IMR-90 (cell line): ENCODE data around the gene ZNF764. TPM values are rescaled to one million over a fixed set of nuclear protein-coding genes. Genes with fewer than 3 reads are reported as not detected.
A peak's percentile ranks its signal among the peaks of the same experiment; 100 is the strongest.

Experiments used
- ATAC-seq: fragments of 200-7000 bp; cut with Tn5 transposase; 2 replicates; pipeline ENCODE4 v1.9.1; 2020; ENCODE audit warnings: low read depth, mild to moderate bottlenecking, moderate library complexity
- BruUV-seq: library from RNA; stranded (reverse); fragments of 400-500 nt; replicated peaks from 2 replicates; lab custom pipeline; 2021; lab: Mats Ljungman, UMichigan
- CTCF ChIA-PET: fragments of 300-600 bp; formaldehyde crosslinking; extraction: SDS; loops from one replicate; lab custom pipeline; 2021; ENCODE audit warnings: antibody characterized with exemption; lab: Yijun Ruan, JAX
- POLR2A ChIA-PET: fragments of 300-600 bp; sonication (Branson Sonifier 250); formaldehyde crosslinking; loops from one replicate; lab custom pipeline; 2022; ENCODE audit warnings: antibody characterized with exemption; ENCODE audit not compliant: unreplicated experiment; lab: Charles Lee
- DNase-seq: peaks from one replicate; pipeline ENCODE4 v3.0.0; 2013
- H2AFZ ChIP-seq: replicated peaks from 2 replicates; pipeline ENCODE3; 2013; ENCODE audit warnings: low read length, mild to moderate bottlenecking; ENCODE audit not compliant: poor library complexity
- H2AK5ac ChIP-seq: 2 replicates; pipeline ENCODE4 v1.6.1; 2013; ENCODE audit warnings: low read depth, low read length, inconsistent platforms
- H2AK9ac ChIP-seq: replicated peaks from 2 replicates; pipeline ENCODE3; 2013; ENCODE audit warnings: mild to moderate bottlenecking, low read depth, low read length, moderate library complexity; ENCODE audit not compliant: poor library complexity
- H2BK120ac ChIP-seq: 2 replicates; pipeline ENCODE4 v1.6.1; 2013; ENCODE audit warnings: low read depth, low read length, inconsistent platforms
- H2BK15ac ChIP-seq: 3 replicates; pipeline ENCODE4 v1.6.1; 2013; ENCODE audit warnings: low read depth, low read length, inconsistent platforms
- H2BK20ac ChIP-seq: 2 replicates; pipeline ENCODE4 v1.6.1; 2013; ENCODE audit warnings: low read depth, mild to moderate bottlenecking, inconsistent platforms, low read length, moderate library complexity
- H2BK5ac ChIP-seq: 2 replicates; pipeline ENCODE4 v1.6.1; 2013; ENCODE audit warnings: mild to moderate bottlenecking, low read depth, low read length, inconsistent platforms; ENCODE audit not compliant: poor library complexity, severe bottlenecking
- H3K14ac ChIP-seq: replicated peaks from 2 replicates; pipeline ENCODE4 v1.6.1; 2013; ENCODE audit warnings: low read depth, low read length, inconsistent platforms
- H3K18ac ChIP-seq: 2 replicates; pipeline ENCODE4 v1.6.1; 2013; ENCODE audit warnings: low read depth, low read length, control low read depth
- H3K23ac ChIP-seq: 2 replicates; pipeline ENCODE4 v1.6.1; 2013; ENCODE audit warnings: low read depth, low read length, inconsistent platforms
- H3K27ac ChIP-seq: 2 replicates; pipeline ENCODE4 v1.5.1; 2013; ENCODE audit warnings: mild to moderate bottlenecking, control low read depth, low read length; ENCODE audit not compliant: insufficient read depth
- H3K27me3 ChIP-seq: 2 replicates; pipeline ENCODE4 v1.6.1; 2013; ENCODE audit warnings: low read length; ENCODE audit not compliant: control insufficient read depth, insufficient read depth
- H3K36me3 ChIP-seq: 2 replicates; pipeline ENCODE4 v1.6.1; 2013; ENCODE audit warnings: low read length, mixed read lengths; ENCODE audit not compliant: control insufficient read depth, insufficient read depth
- H3K4ac ChIP-seq: 2 replicates; pipeline ENCODE4 v1.6.1; 2013; ENCODE audit warnings: low read depth, low read length, inconsistent platforms
- H3K4me1 ChIP-seq: 2 replicates; pipeline ENCODE4 v1.6.1; 2013; ENCODE audit warnings: low read length, mixed read lengths; ENCODE audit not compliant: control insufficient read depth, insufficient read depth
- H3K4me2 ChIP-seq: 2 replicates; pipeline ENCODE4 v1.6.1; 2013; ENCODE audit warnings: low read depth, mild to moderate bottlenecking, control low read depth, low read length, moderate library complexity
- H3K4me3 ChIP-seq: 2 replicates; pipeline ENCODE4 v1.5.1; 2013; ENCODE audit warnings: low read depth, mild to moderate bottlenecking, control low read depth, low read length, moderate library complexity; ENCODE audit not compliant: insufficient read depth
- H3K56ac ChIP-seq: 2 replicates; pipeline ENCODE4 v1.6.1; 2013; ENCODE audit warnings: low read length, inconsistent platforms; ENCODE audit not compliant: insufficient read depth; ENCODE audit errors: extremely low read depth
- H3K79me1 ChIP-seq, 2 experiments: 2 replicates each; pipeline ENCODE4 v1.6.1; 2013; ENCODE audit warnings: low read length in 2 of 2, inconsistent platforms in 1 of 2, low read depth in 1 of 2
- H3K9ac ChIP-seq: 2 replicates; pipeline ENCODE4 v1.6.1; 2013; ENCODE audit warnings: low read depth, low read length, control low read depth
- H3K9me1 ChIP-seq: 2 replicates; pipeline ENCODE4 v1.6.1; 2013; ENCODE audit warnings: low read length, inconsistent platforms; ENCODE audit not compliant: insufficient read depth
- H3K9me3 ChIP-seq: 2 replicates; pipeline ENCODE4 v1.6.1; 2013; ENCODE audit warnings: low read length; ENCODE audit not compliant: control insufficient read depth, insufficient read depth
- H4K20me1 ChIP-seq: 2 replicates; pipeline ENCODE4 v1.6.1; 2013; ENCODE audit warnings: low read length, inconsistent platforms; ENCODE audit not compliant: insufficient read depth
- H4K5ac ChIP-seq: 2 replicates; pipeline ENCODE4 v1.6.1; 2013; ENCODE audit warnings: mild to moderate bottlenecking, low read depth, low read length, control low read depth
- H4K8ac ChIP-seq, 2 experiments: 2 replicates each; pipeline ENCODE4 v1.6.1; 2013; ENCODE audit warnings: low read depth in 2 of 2, low read length in 2 of 2, control low read depth in 1 of 2, inconsistent platforms in 1 of 2
- H4K91ac ChIP-seq: 2 replicates; pipeline ENCODE4 v1.6.1; 2013; ENCODE audit warnings: low read depth, low read length, inconsistent platforms; ENCODE audit not compliant: insufficient read depth
- FOS ChIP-seq: fragments of 150-350 bp; IDR thresholded peaks from 2 replicates; pipeline ENCODE4 v1.6.1; 2016; ENCODE audit warnings: low read depth, low read length
- MAFK ChIP-seq: IDR thresholded peaks from 2 replicates; pipeline ENCODE4 v1.6.1; 2012; ENCODE audit warnings: low read depth, low read length, improper control_type of control experiment
- MAZ ChIP-seq: IDR thresholded peaks from 2 replicates; pipeline ENCODE4 v1.6.1; 2012; ENCODE audit warnings: low read depth, mild to moderate bottlenecking, low read length, improper control_type of control experiment, moderate library complexity, borderline replicate concordance
- MXI1 ChIP-seq: IDR thresholded peaks from 2 replicates; pipeline ENCODE4 v1.6.1; 2012; ENCODE audit warnings: low read depth, mild to moderate bottlenecking, low read length, moderate library complexity, borderline replicate concordance
- NFE2L2 ChIP-seq: fragments of 150-350 bp; IDR thresholded peaks from 2 replicates; pipeline ENCODE4 v1.6.1; 2016; ENCODE audit warnings: low read depth, mild to moderate bottlenecking, low read length
- POLR2A ChIP-seq: IDR thresholded peaks from 2 replicates; pipeline ENCODE4 v1.6.1; 2012; ENCODE audit warnings: mild to moderate bottlenecking, low read depth, low read length
- RAD21 ChIP-seq: IDR thresholded peaks from 2 replicates; pipeline ENCODE4 v1.6.1; 2012; ENCODE audit warnings: low read length, improper control_type of control experiment
- RFX5 ChIP-seq: IDR thresholded peaks from 2 replicates; pipeline ENCODE4 v1.8.0; 2012; ENCODE audit warnings: low read depth, mild to moderate bottlenecking, low read length, moderate library complexity
- SMC3 ChIP-seq: fragments of 150-350 bp; IDR thresholded peaks from 2 replicates; pipeline ENCODE4 v1.6.1; 2016; ENCODE audit warnings: low read depth, mild to moderate bottlenecking, antibody characterized with exemption, low read length, moderate library complexity
- USF2 ChIP-seq: fragments of 150-350 bp; IDR thresholded peaks from 2 replicates; pipeline ENCODE4 v1.6.1; 2017; ENCODE audit warnings: mild to moderate bottlenecking, antibody characterized with exemption, low read length, low read depth
- WGBS, 2 experiments: methylation state at CpG; one replicate each; pipeline versions ENCODE4 v1.1.5 to v1.1.7; 2013; ENCODE audit warnings: missing lambda C conversion rate in 2 of 2; ENCODE audit not compliant: insufficient read length in 1 of 2; ENCODE audit errors: extremely low coverage in 2 of 2; 5-methylcytosine and 5-hydroxymethylcytosine counted together
- dilution Hi-C: fragments of 300-500 bp; cut with HindIII; formaldehyde crosslinking; loops from one replicate; pipeline ENCODE4 v1.14.3; 2018; ENCODE audit warnings: low sequenced_read_pairs; ENCODE audit not compliant: unreplicated experiment
- in situ Hi-C: fragments of 300-500 bp; cut with MboI; formaldehyde crosslinking; loops from 3 replicates; pipeline ENCODE4 v1.14.3; 2019; ENCODE audit warnings: low sequenced_read_pairs, inconsistent platforms, mixed read lengths
- intact Hi-C: fragments of 100-400 bp; cut with micrococcal nuclease; formaldehyde crosslinking; loops from 2 replicates; pipeline ENCODE4 v1.10.0; 2022
- polyA plus RNA-seq, 3 experiments: library from polyadenylated mRNA; depleted of rRNA; stranded (reverse); fragments of >200 nt; gene quantifications; 2 replicates each; pipeline ENCODE4 v1.2.3, GENCODE V29; 2012; ENCODE audit warnings: low replicate concordance in 1 of 3
- total RNA-seq: library from RNA; depleted of rRNA; stranded (reverse); fragments of >200 nt; gene quantifications from 2 replicates; pipeline ENCODE4 v1.2.3, GENCODE V29; 2012
- TF ChIP-seq, protein P1 (sequence below): fragments of 150-350 bp; IDR thresholded peaks from 2 replicates; pipeline ENCODE4 v1.6.1; 2016; ENCODE audit warnings: low read depth, mild to moderate bottlenecking, low read length, moderate library complexity, borderline replicate concordance
- TF ChIP-seq, protein P2 (sequence below): conservative IDR thresholded peaks from 2 replicates; pipeline ENCODE4 v1.5.1; 2012; ENCODE audit warnings: mild to moderate bottlenecking, low read depth, low read length, improper control_type of control experiment

ZNF764 gene
- total and polyA plus RNA-seq, 2 of the 4 experiments (the other 2 are of a cell fraction) = 2.2 to 4.6 TPM

DNA sequence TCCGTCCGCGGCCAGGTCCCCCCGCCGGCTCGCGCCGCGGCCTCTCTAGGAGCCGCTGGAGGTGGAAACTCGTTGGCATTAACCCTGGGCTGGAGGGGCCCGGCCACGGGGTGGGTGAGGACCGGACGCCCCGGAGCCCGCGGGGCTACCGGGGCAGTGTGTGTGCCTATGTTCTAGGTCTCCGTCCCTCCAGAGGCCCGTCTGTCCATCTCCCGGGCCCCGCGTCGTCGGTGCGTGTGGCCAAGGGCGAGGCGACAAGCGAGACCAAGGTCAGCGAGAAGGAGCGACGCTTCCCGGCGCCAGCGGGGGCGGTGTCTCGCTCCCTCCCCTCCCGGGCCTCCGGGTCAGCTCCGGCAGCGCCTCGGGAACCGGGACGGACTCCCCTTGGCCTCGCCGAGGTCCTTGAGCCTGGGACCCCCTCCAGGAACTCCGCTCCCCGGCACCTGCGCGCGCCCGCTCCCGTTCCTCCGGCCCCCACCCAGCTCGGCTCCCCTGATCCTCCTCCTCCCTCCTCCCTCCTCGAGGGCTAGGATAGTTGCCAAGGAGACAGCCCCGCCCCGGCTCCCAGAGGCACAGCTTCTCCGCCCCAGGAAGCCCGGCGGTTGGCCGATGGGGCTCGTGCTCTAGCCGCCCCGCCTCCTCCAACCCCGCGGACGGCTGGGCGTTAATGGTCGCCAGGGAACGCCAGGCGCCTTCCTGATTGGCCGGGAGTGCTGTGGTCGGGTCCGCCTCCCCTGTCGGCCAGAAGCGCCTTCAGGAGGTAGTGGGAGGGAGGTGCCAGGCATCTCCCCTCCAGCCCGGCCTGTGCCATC is 31.1 kb downstream of the ZNF764 start:
- WGBS, 2 experiments = 0% methylated on average over 17 of the region's 79 CpGs; no CpG with 5 or more reads in 1 of the 2 experiments
- no peaks in the 10 kb centered on the region for H3K9me3 ChIP-seq
- H3K56ac ChIP-seq = peak overlapping the region; percentile 73
- H2AK5ac ChIP-seq = peak overlapping the region; percentile 68
- DNase-seq (peak; percentile 96), ATAC-seq (peak; percentile 91)
- intact Hi-C loops (loop anchor here (1.0 to 2.0 kb wide), 4 partner anchors 44 to 132 kb away; partner anchors contain the start of genes FBRS, PRR14 and ZNF688), dilution Hi-C loops (no loop called here), in situ Hi-C loops (no loop called here)
- H4K5ac ChIP-seq = peak overlapping the region; percentile 86
- H3K4ac ChIP-seq = peak overlapping the region; percentile 85
- H3K27ac ChIP-seq = peak overlapping the region; percentile 97
- H3K4me3 ChIP-seq = peak overlapping the region; percentile 85
- peak overlapping the region; percentile 72; the same call in 1 of the 2 replicates for H3K18ac ChIP-seq
- peak overlapping the region; percentile 89 for H3K9ac ChIP-seq
- no peaks in the 10 kb centered on the region; the same call in 1 of the 2 replicates for H4K20me1 ChIP-seq
- peak overlapping the region; percentile 100 for H2AFZ ChIP-seq
- H3K36me3 ChIP-seq = peaks cover 14% of the 10 kb centered on the region; the same call in 1 of the 2 replicates
- peak overlapping the region; percentile 81 for H4K91ac ChIP-seq
- peak overlapping the region; percentile 79 for H3K14ac ChIP-seq
- peak overlapping the region; percentile 95 for H2BK5ac ChIP-seq
- ChIA-PET POLR2A (interaction anchor here (0.5 to 0.6 kb wide), 3 partner anchors 14 to 1082 kb away, joined by 3 to 7 read pairs (median 4); no protein-coding TSS in a partner anchor), CTCF (interaction anchor here (0.5 to 0.7 kb wide), 2 partner anchors 24 to 109 kb away, joined by 3 to 4 read pairs; no protein-coding TSS in a partner anchor)
- peaks cover 5 to 6% of the 10 kb centered on the region in 2 experiments; a peak in 3 of 4 replicates for H3K79me1 ChIP-seq
- H3K4me2 ChIP-seq = peak overlapping the region; percentile 91
- peaks cover 5% of the 10 kb centered on the region for H3K4me1 ChIP-seq
- H2BK120ac ChIP-seq = peak overlapping the region; percentile 77; the same call in 1 of the 2 replicates
- no peak overlapping the region for H2BK15ac ChIP-seq
- H4K8ac ChIP-seq = peak overlapping the region; percentile 74 to 97
- peak overlapping the region; percentile 97 for H2AK9ac ChIP-seq
- peak overlapping the region; percentile 84 for H3K23ac ChIP-seq
- no peak overlapping the region for H2BK20ac ChIP-seq
- peaks cover 5% of the 10 kb centered on the region for H3K9me1 ChIP-seq
- no TSS peak for BruUV-seq
- no peaks in the 10 kb centered on the region for H3K27me3 ChIP-seq
- peak; percentile 69 for TF ChIP-seq USF2
- no peak for TF ChIP-seq NFE2L2
- no peak for TF ChIP-seq MAFK
- TF ChIP-seq MXI1 = peak; percentile 83
- no peak for TF ChIP-seq FOS
- TF ChIP-seq, protein P1, sequence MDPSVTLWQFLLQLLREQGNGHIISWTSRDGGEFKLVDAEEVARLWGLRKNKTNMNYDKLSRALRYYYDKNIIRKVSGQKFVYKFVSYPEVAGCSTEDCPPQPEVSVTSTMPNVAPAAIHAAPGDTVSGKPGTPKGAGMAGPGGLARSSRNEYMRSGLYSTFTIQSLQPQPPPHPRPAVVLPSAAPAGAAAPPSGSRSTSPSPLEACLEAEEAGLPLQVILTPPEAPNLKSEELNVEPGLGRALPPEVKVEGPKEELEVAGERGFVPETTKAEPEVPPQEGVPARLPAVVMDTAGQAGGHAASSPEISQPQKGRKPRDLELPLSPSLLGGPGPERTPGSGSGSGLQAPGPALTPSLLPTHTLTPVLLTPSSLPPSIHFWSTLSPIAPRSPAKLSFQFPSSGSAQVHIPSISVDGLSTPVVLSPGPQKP = no peak
- 0 out of 2 replicates have a peak, but pooled peaks have one; percentile 22 for TF ChIP-seq RAD21
- TF ChIP-seq, protein P2, sequence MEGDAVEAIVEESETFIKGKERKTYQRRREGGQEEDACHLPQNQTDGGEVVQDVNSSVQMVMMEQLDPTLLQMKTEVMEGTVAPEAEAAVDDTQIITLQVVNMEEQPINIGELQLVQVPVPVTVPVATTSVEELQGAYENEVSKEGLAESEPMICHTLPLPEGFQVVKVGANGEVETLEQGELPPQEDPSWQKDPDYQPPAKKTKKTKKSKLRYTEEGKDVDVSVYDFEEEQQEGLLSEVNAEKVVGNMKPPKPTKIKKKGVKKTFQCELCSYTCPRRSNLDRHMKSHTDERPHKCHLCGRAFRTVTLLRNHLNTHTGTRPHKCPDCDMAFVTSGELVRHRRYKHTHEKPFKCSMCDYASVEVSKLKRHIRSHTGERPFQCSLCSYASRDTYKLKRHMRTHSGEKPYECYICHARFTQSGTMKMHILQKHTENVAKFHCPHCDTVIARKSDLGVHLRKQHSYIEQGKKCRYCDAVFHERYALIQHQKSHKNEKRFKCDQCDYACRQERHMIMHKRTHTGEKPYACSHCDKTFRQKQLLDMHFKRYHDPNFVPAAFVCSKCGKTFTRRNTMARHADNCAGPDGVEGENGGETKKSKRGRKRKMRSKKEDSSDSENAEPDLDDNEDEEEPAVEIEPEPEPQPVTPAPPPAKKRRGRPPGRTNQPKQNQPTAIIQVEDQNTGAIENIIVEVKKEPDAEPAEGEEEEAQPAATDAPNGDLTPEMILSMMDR = peak; percentile 14; the same call in 1 of the 2 replicates
- no peak for TF ChIP-seq RFX5
- TF ChIP-seq MAZ = peak; percentile 97
- TF ChIP-seq POLR2A = peak; percentile 43; the same call in 1 of the 2 replicates
- no peak for TF ChIP-seq SMC3
